Cardiac fibroblast (primary cell): ENCODE results near the gene MROH2A.

Experiments
- DNase-seq, 2 donors: peaks; one replicate each; pipeline versions ENCODE4 v3.0.0 to v3.0.0-alpha.2; 2010; ENCODE audit warnings: low read depth in 2 of 2
- H3K4me3 ChIP-seq, 2 donors: replicated peaks in 1 of 2; 1 replicate in 1 of 2; 2 replicates in 1 of 2; pipeline ENCODE4 v1.5.1; 2011; ENCODE audit warnings: low read depth in 2 of 2, low read length in 2 of 2, mild to moderate bottlenecking in 2 of 2, moderate library complexity in 1 of 2
- TF ChIP-seq, protein P1 (sequence below): IDR thresholded peaks from one replicate; pipeline ENCODE4 v1.5.1; 2011; ENCODE audit warnings: low read depth, mild to moderate bottlenecking, low read length, inconsistent platforms

MROH2A gene

DNA sequence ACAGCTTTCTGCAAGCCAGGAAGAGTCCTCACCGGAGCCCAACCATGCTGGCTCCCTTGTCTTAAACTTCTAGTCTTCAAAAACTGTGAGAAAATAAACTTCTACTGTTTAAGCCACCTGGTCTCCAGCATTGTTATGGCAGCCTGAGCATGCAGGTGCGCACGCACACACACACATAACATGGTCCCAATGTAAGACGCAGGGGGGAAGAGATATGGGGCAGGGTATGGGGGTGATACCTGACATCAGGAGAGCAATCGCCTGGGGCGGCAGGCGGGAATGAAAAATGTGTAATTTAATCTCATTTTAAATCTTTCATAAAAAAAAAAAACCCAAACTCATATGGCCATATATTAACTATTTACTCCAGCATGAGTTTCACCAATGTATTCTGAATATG, 58.2 kb downstream of the MROH2A start:
- DNase-seq: no peak
- TF ChIP-seq, protein P1, sequence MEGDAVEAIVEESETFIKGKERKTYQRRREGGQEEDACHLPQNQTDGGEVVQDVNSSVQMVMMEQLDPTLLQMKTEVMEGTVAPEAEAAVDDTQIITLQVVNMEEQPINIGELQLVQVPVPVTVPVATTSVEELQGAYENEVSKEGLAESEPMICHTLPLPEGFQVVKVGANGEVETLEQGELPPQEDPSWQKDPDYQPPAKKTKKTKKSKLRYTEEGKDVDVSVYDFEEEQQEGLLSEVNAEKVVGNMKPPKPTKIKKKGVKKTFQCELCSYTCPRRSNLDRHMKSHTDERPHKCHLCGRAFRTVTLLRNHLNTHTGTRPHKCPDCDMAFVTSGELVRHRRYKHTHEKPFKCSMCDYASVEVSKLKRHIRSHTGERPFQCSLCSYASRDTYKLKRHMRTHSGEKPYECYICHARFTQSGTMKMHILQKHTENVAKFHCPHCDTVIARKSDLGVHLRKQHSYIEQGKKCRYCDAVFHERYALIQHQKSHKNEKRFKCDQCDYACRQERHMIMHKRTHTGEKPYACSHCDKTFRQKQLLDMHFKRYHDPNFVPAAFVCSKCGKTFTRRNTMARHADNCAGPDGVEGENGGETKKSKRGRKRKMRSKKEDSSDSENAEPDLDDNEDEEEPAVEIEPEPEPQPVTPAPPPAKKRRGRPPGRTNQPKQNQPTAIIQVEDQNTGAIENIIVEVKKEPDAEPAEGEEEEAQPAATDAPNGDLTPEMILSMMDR: no peak
- H3K4me3 ChIP-seq: no peak overlapping the region

DNA sequence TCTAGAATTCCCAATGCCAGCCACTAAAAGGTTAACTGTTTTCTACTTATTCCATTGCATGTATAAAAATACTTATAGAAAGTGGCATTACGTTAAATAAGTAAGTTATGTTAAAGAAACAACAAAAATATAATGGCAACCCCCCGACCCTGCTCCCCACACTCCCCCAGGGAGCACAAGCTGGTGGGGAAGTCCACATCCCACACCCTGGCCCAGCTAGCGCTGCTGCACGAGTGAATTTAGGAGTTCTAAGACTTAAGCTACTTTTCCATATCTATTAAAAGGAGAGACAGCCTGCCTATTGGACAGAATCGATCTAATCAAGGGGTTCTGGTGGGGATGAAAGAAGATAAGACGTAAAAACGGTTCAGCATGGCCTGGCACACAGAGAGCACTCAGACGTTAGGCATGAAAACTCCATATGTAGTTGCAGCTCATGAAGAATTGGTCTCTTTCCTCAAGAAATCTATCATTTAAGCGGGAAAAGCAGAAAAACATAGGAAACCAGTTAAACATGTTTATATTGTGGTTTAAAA, 59.6 kb downstream of the MROH2A start:
- H3K4me3 ChIP-seq: no peak overlapping the region
- no peak for DNase-seq
- TF ChIP-seq, protein P1: no peak

DNA sequence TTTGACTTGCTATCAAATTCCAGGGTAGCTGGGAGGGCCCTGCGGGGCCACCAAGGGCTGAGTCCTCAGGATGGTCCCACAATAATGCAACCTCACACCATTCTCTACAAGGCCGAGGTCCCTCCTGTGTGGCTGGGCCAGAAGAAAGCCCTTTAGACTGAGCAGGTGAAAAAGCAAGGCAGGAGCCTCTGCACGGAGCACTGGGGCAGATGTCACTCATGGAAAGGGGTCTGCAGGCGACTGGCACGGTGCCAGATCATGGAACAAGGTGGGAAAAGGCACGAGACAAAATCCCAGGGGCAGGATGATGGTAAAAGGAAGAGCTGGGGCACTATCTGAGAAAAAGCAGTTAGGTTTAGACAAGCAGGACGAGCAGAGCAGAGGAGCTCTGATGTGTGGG, 60.1 kb downstream of the MROH2A start:
- no peak overlapping the region for H3K4me3 ChIP-seq

DNA sequence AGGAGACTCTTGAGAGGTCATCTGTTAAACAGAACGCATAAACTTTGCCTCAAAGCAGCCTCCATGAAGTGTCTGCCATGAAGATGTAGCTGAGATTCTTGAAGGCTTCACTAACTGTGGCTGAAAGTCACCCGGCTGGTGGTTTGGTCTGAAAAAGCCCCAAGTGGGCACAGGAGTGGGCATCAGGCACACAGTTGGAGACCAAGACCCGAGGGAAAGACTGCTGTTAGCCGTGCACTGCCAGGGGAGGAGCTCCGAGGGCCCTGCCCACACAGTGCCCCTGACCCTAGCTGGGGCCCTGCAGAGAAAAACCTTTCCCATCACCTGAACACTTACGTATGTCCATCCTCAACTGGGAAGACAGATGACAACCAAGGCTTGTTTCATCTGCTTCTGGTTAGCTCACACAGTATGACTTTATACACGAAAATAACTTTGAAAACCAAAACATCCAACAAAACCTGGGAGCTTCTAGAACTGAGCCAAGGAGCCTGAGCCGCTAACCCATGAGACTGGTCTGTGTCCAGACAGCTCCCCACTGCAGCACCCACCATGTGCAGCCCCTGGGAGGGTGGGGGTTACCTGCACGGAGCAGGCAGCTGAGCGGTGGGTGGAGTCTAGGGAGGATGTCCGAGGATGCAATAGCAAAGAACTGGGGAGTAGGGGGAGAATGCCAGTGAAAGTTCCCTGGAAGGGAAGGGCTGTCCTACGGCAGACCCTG, 60.8 kb downstream of the MROH2A start:
- H3K4me3 ChIP-seq: no peak overlapping the region
- no peak for DNase-seq
- TF ChIP-seq, protein P1: no peak

More for the DNA sequence above, 60.1 kb downstream of the MROH2A start:
- no peak for DNase-seq
- TF ChIP-seq, protein P1: no peak

DNA sequence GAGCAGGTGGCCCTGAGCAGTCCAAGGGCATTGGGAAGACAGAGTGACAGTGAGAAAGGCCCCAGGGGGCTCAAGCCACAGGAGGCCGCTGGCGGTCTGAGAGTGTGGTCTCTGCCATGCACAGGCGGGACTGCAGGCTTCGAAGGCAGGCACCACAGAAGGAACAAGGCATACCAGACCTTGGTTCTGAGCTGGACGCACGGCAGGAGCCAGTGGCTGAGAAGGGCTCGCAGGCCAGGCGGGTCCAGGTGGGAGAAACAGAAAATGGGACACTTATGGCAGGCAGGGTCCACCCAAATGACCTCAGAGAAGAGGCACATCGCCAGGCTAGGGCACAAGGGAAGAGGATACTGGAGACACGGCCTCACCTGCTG, 61.3 kb downstream of the MROH2A start:
- DNase-seq: no peak
- no peak overlapping the region for H3K4me3 ChIP-seq
- TF ChIP-seq, protein P1: no peak

DNA sequence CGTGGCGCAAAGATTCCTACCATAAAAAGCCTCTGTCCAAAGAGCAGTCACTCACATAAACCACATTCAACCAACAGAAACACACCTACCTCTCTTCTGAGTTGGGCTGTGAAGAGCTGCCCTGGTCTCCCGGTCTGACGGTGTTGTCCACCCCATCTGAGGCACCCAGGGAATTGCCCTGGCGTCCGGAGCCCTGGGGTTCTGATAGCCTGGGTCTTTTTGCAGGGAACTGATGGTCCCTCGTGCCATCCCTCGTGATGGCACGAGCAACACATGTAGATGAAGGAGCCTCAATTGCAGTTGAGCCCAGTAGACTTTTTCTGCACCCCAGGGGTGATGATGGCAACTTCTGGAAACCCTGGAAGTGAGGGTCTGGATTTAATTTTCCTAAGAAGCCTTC, 62.4 kb downstream of the MROH2A start:
- TF ChIP-seq, protein P1: no peak
- no peak for DNase-seq
- no peak overlapping the region for H3K4me3 ChIP-seq
